Measurements from ENCODE around the gene DAAM1.

DAAM1 gene

GRCh38 chr14:59318908-59319307, 130.4 kb downstream of the DAAM1 start:
- TF ChIP-seq, protein P1, sequence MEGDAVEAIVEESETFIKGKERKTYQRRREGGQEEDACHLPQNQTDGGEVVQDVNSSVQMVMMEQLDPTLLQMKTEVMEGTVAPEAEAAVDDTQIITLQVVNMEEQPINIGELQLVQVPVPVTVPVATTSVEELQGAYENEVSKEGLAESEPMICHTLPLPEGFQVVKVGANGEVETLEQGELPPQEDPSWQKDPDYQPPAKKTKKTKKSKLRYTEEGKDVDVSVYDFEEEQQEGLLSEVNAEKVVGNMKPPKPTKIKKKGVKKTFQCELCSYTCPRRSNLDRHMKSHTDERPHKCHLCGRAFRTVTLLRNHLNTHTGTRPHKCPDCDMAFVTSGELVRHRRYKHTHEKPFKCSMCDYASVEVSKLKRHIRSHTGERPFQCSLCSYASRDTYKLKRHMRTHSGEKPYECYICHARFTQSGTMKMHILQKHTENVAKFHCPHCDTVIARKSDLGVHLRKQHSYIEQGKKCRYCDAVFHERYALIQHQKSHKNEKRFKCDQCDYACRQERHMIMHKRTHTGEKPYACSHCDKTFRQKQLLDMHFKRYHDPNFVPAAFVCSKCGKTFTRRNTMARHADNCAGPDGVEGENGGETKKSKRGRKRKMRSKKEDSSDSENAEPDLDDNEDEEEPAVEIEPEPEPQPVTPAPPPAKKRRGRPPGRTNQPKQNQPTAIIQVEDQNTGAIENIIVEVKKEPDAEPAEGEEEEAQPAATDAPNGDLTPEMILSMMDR (conservative IDR thresholded peaks at IDR 0.05): no peak

GRCh38 chr14:59320361-59320760, 131.9 kb downstream of the DAAM1 start:
- TF ChIP-seq, protein P1 (conservative IDR thresholded peaks at IDR 0.05): no peak
- H3K27ac ChIP-seq: no peak overlapping the region

More at GRCh38 chr14:59318908-59319307, 130.4 kb downstream of the DAAM1 start:
- H3K27ac ChIP-seq: no peak overlapping the region

- TF ChIP-seq, protein P1 (conservative IDR thresholded peaks at IDR 0.05): no peak
- no peak overlapping the region for H3K27ac ChIP-seq
These were observed 132.5 kb downstream of the DAAM1 start for GRCh38 chr14:59320763-59321625.

DNA sequence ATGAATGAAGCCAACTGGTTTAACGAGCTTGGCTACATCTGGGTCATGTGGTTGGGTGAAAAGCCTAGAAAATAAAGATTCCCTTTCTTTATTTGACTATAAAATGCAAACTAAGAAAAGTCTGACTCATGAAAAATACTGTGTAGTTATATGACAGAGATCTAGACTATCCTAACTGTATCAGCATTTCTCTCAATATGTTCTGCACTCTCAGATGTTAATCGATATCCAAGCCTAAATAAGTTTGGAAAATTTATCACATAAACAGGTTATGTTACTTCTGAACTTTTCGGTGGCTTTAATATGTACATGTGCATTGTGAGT, 133.1 kb downstream of the DAAM1 start:
- no peak overlapping the region for H3K27ac ChIP-seq

DNA sequence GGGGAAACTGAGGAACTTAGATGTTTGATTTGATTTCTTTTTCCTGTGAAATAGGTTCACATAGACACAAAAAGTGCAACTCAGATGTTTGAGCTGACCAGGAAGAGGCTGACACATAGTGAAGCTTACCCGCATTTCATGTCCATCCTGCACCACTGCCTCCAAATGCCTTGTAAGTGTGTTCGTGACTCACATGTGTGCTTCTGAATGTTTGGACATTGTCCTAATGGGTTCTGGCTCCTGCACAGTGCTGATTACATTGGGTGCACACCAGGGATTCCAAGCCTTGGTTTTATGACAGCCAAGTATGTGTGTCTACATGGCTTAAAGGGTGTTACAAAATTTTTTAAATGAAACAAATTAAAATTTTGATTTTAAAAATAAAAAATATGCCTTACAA, 137.4 kb downstream of the DAAM1 start:
- TF ChIP-seq, protein P1 (conservative IDR thresholded peaks at IDR 0.05): no peak
- no peak overlapping the region for H3K27ac ChIP-seq

More for the DNA sequence above, 133.1 kb downstream of the DAAM1 start:
- TF ChIP-seq, protein P1 (conservative IDR thresholded peaks at IDR 0.05): no peak

GRCh38 chr14:59328454-59328853, 140.0 kb downstream of the DAAM1 start:
- TF ChIP-seq, protein P1 (conservative IDR thresholded peaks at IDR 0.05): no peak
- H3K27ac ChIP-seq: no peak overlapping the region

- H3K27ac ChIP-seq: no peak overlapping the region
- TF ChIP-seq, protein P1 (conservative IDR thresholded peaks at IDR 0.05): no peak
These were observed 142.0 kb downstream of the DAAM1 start for GRCh38 chr14:59330455-59330854.

All from VCaP (cell line).